HepG2 (cell line): ENCODE results near the gene GSG1. TPM values are rescaled to one million over a fixed set of nuclear protein-coding genes. Genes with fewer than 3 reads are reported as not detected.

Source experiments
- ATAC-seq: fragments of 200-7000 bp; cut with Tn5 transposase; 3 replicates; pipeline ENCODE4 v1.9.1; 2020; ENCODE audit warnings: mild to moderate bottlenecking, moderate library complexity
- BruUV-seq: library from RNA; stranded (reverse); fragments of 400-500 nt; replicated peaks from 2 replicates; lab custom pipeline; 2021; lab: Mats Ljungman, UMichigan
- CTCF ChIA-PET: fragments of 300-600 bp; formaldehyde crosslinking; extraction: SDS; loops from one replicate; lab custom pipeline; 2021; ENCODE audit warnings: low total read pairs, inconsistent platforms, low intra/inter-chr PET ratio; lab: Yijun Ruan, JAX
- POLR2A ChIA-PET: fragments of 350-600 bp; sonication (Branson Sonifier 250); formaldehyde crosslinking; loops from one replicate; lab custom pipeline; 2020; ENCODE audit warnings: antibody characterized with exemption, inconsistent platforms; lab: Yijun Ruan, JAX
- DNase-seq: peaks from one replicate; pipeline ENCODE4 v3.0.0-alpha.2; 2015; ENCODE audit warnings: low spot score
- FAIRE-seq: peaks from 3 replicates; lab custom pipeline; 2011; peaks lifted over from hg19 to GRCh38; lab: Jason Lieb, UNC
- H2AFZ ChIP-seq: one replicate; pipeline ENCODE4 v1.6.1; 2011; ENCODE audit warnings: low read length, inconsistent platforms
- H3K27ac ChIP-seq: fragments of 300-600 bp; 3 replicates; pipeline ENCODE4 v1.8.0; 2011; ENCODE audit warnings: mixed run types, mild to moderate bottlenecking, mixed read lengths, low read length, inconsistent platforms; ENCODE audit not compliant: insufficient read depth; ENCODE audit errors: extremely low read length
- H3K27me3 ChIP-seq, 2 experiments: fragments of 200-600 bp in 1 of 2; 2 replicates in 1 of 2; 3 replicates in 1 of 2; pipeline versions ENCODE4 v1.6.0 to v1.8.0; 2011; ENCODE audit warnings: low read length in 2 of 2, mild to moderate bottlenecking in 2 of 2, moderate library complexity in 2 of 2, inconsistent platforms in 1 of 2; ENCODE audit not compliant: insufficient read depth in 2 of 2, control insufficient read depth in 1 of 2
- H3K36me3 ChIP-seq, 2 experiments: fragments of 200-600 bp in 1 of 2; replicated peaks in 1 of 2; 2 replicates in 1 of 2; 3 replicates in 1 of 2; pipeline versions ENCODE4 v1.5.1 to v1.8.0; 2011; ENCODE audit warnings: low read length in 2 of 2, inconsistent platforms in 1 of 2; ENCODE audit not compliant: insufficient read depth in 2 of 2, control insufficient read depth in 1 of 2
- H3K4me1 ChIP-seq: 2 replicates; pipeline ENCODE4 v1.5.1; 2012; ENCODE audit warnings: low read length, inconsistent platforms; ENCODE audit not compliant: insufficient read depth
- H3K4me2 ChIP-seq: 2 replicates; pipeline ENCODE4 v1.6.0; 2011; ENCODE audit warnings: low read depth, low read length, inconsistent platforms
- H3K4me3 ChIP-seq, 3 experiments: fragments of 200-600 bp in 1 of 3; sonication (generic), shearing (Covaris generic) in 1 of 3; replicated peaks in 1 of 3; 2 replicates each; pipeline ENCODE4 v1.5.1; 2011 to 2016; ENCODE audit warnings: low read length in 3 of 3, inconsistent platforms in 2 of 3, low read depth in 2 of 3, mild to moderate bottlenecking in 2 of 3, control low read depth in 1 of 3, mixed read lengths in 1 of 3; ENCODE audit not compliant: insufficient read depth in 1 of 3
- H3K79me2 ChIP-seq: one replicate; pipeline ENCODE4 v1.6.1; 2011; ENCODE audit warnings: low read length, inconsistent platforms; ENCODE audit not compliant: insufficient read depth
- H3K9ac ChIP-seq: 2 replicates; pipeline ENCODE4 v1.6.0; 2011; ENCODE audit warnings: mild to moderate bottlenecking, low read depth, low read length, inconsistent platforms; ENCODE audit not compliant: insufficient read depth
- H3K9me3 ChIP-seq: 2 replicates; pipeline ENCODE4 v1.5.1; 2012; ENCODE audit warnings: mild to moderate bottlenecking, low read length
- H4K20me1 ChIP-seq: 2 replicates; pipeline ENCODE4 v1.6.0; 2011; ENCODE audit warnings: inconsistent platforms, mild to moderate bottlenecking, low read length, moderate library complexity; ENCODE audit not compliant: insufficient read depth
- BRD4 ChIP-seq: sonication (generic); formaldehyde crosslinking; IDR thresholded peaks from 2 replicates; pipeline ENCODE4 v1.4.0; 2020; ENCODE audit warnings: missing genetic modification reagents
- FOXP1 ChIP-seq, 2 experiments: fragments of 450-650 bp in 1 of 2; IDR thresholded peaks; 2 replicates each; pipeline ENCODE4 v1.6.1; 2017 to 2018; ENCODE audit warnings: antibody characterized with exemption in 1 of 2
- HOXA5 ChIP-seq: sonication (generic); formaldehyde crosslinking; IDR thresholded peaks from 2 replicates; pipeline ENCODE4 v1.4.0; 2020; ENCODE audit warnings: missing genetic modification reagents
- KAT8 ChIP-seq: IDR thresholded peaks from 2 replicates; pipeline ENCODE4 v1.6.1; 2016; ENCODE audit warnings: missing genetic modification reagents, missing compliant biosample characterization
- RBAK ChIP-seq: sonication (generic); formaldehyde crosslinking; IDR thresholded peaks from 2 replicates; pipeline ENCODE4 v1.5.1; 2020; ENCODE audit warnings: mild to moderate bottlenecking, missing genetic modification reagents
- RELA ChIP-seq: sonication (generic); formaldehyde crosslinking; IDR thresholded peaks from 2 replicates; pipeline ENCODE4 v1.4.0; 2020; ENCODE audit warnings: missing genetic modification reagents
- SIN3A ChIP-seq: IDR thresholded peaks from 2 replicates; pipeline ENCODE4 v1.6.1; 2011; ENCODE audit warnings: low read depth, mild to moderate bottlenecking, control low read depth, low read length, borderline replicate concordance
- ZBTB1 ChIP-seq: sonication (generic); formaldehyde crosslinking; IDR thresholded peaks from 2 replicates; pipeline ENCODE4 v1.4.0; 2020; ENCODE audit warnings: missing genetic modification reagents, borderline replicate concordance
- ZFX ChIP-seq: sonication (generic); formaldehyde crosslinking; IDR thresholded peaks from 2 replicates; pipeline ENCODE4 v1.4.0; 2020; ENCODE audit warnings: mild to moderate bottlenecking, low read depth, missing genetic modification reagents, moderate library complexity
- ZNF354B ChIP-seq: sonication (generic); formaldehyde crosslinking; IDR thresholded peaks from 2 replicates; pipeline ENCODE4 v1.8.0; 2022; ENCODE audit warnings: mild to moderate bottlenecking, missing genetic modification reagents
- ZNF737 ChIP-seq: sonication (generic); formaldehyde crosslinking; IDR thresholded peaks from 2 replicates; pipeline ENCODE4 v1.5.0; 2020; ENCODE audit warnings: missing genetic modification reagents, mild to moderate bottlenecking, borderline replicate concordance
- ZNF761 ChIP-seq: sonication (generic); formaldehyde crosslinking; conservative IDR thresholded peaks from 2 replicates; pipeline ENCODE4 v1.4.0; 2020; ENCODE audit warnings: mild to moderate bottlenecking, missing genetic modification reagents
- WGBS: methylation state at CpG from one replicate; pipeline ENCODE4 v1.1.6; 2017; ENCODE audit warnings: low lambda C conversion rate; 5-methylcytosine and 5-hydroxymethylcytosine counted together
- in situ Hi-C: cut with HindIII; loops from 2 replicates; pipeline ENCODE4 v1.10.0; 2017; ENCODE audit warnings: low pct_unique_long_range_greater_than_20kb; ENCODE audit not compliant: extremely low pct_ligation_motif_present
- intact Hi-C: fragments of 100-400 bp; cut with micrococcal nuclease; formaldehyde crosslinking; loops from one replicate; pipeline ENCODE4 v1.10.0; 2022; ENCODE audit not compliant: unreplicated experiment
- polyA plus RNA-seq, 8 experiments: library from polyadenylated mRNA; depleted of rRNA in 3 of 8; stranded (reverse) in 7 of 8; unstranded in 1 of 8; fragments of >200 nt; fragmentation: Illumina TruSeq in 4 of 8; extraction: Trizol in 4 of 8; gene quantifications; 2 replicates each; pipeline versions ENCODE4 v1.2.1 to v1.2.3, GENCODE V29; 2011 to 2016; ENCODE audit warnings: low read depth in 4 of 8, missing spikeins in 1 of 8, mixed read lengths in 1 of 8; ENCODE audit not compliant: insufficient read depth in 1 of 8
- total RNA-seq, 5 experiments: library from RNA; depleted of rRNA; stranded (reverse); fragments of >200 nt; fragmentation: Illumina TruSeq; extraction: Trizol; gene quantifications; 2 replicates each; pipeline ENCODE4 v1.2.3, GENCODE V29; 2016; ENCODE audit warnings: low read depth in 1 of 5
- TF ChIP-seq, protein P1 (sequence below): IDR thresholded peaks from 2 replicates; pipeline ENCODE4 v1.6.1; 2016; ENCODE audit warnings: mild to moderate bottlenecking, missing biosample characterization, missing genetic modification reagents
- TF ChIP-seq, protein P2 (sequence below): sonication (generic); formaldehyde crosslinking; IDR thresholded peaks from 2 replicates; pipeline ENCODE4 v1.4.0; 2020; ENCODE audit warnings: missing genetic modification reagents; ENCODE audit errors: not compliant biosample characterization
- TF ChIP-seq, protein P3 (sequence below): sonication (generic); formaldehyde crosslinking; conservative IDR thresholded peaks from 2 replicates; pipeline ENCODE4 v1.8.0; 2022; ENCODE audit warnings: low read depth, missing genetic modification reagents

Gene GSG1
- total and polyA plus RNA-seq, 2 of the 13 experiments (the other 11 are each of a cell fraction or from before 2014, with no cell fraction given) = not detected

DNA sequence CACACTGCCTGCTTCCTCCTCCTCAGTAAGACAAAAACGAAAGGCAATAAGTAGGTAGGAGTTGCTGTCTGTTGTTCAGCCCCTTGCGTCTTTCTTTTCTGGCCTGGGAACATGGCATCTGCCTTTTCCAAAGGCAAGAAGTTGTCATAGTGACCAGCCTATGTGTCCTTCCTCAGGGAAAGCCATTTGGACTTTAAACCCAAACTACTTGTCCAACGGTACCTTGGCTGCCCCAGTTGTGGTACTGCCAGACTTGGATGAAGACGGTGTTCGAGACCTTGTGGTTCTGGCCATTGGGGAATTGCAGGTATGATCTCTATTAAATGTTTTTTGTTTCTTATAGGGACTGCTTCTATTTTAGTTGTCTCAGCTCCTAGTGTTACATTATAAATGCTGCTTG lies 40.8 kb downstream of the GSG1 start:
- no TSS peak for BruUV-seq
- Histone ChIP-seq H3K36me3 (peaks cover 3 to 19% of the 10 kb centered on the region in 2 experiments; a peak in 3 of 5 replicates), H2AFZ (no peak overlapping the region), H3K27me3 (no peaks in the 10 kb centered on the region), H3K4me1 (no peaks in the 10 kb centered on the region), H3K4me2 (no peak overlapping the region), H3K27ac (no peak overlapping the region), H3K9me3 (no peaks in the 10 kb centered on the region), H3K4me3 (no peak overlapping the region), H3K9ac (no peak overlapping the region), H4K20me1 (no peaks in the 10 kb centered on the region), H3K79me2 (no peaks in the 10 kb centered on the region)
- 88% methylated on average over 5 of the region's 5 CpGs for WGBS
- FAIRE-seq (no peak), DNase-seq (no peak), ATAC-seq (no peak)
- in situ Hi-C loops (no loop called here), intact Hi-C loops (no loop called here)
- CTCF ChIA-PET = no interaction called here
- POLR2A ChIA-PET = no interaction called here
- TF ChIP-seq, protein P1, sequence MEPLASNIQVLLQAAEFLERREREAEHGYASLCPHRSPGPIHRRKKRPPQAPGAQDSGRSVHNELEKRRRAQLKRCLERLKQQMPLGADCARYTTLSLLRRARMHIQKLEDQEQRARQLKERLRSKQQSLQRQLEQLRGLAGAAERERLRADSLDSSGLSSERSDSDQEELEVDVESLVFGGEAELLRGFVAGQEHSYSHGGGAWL = no peak
- no peak for TF ChIP-seq RBAK (CRISPR knock-in tag)

DNA sequence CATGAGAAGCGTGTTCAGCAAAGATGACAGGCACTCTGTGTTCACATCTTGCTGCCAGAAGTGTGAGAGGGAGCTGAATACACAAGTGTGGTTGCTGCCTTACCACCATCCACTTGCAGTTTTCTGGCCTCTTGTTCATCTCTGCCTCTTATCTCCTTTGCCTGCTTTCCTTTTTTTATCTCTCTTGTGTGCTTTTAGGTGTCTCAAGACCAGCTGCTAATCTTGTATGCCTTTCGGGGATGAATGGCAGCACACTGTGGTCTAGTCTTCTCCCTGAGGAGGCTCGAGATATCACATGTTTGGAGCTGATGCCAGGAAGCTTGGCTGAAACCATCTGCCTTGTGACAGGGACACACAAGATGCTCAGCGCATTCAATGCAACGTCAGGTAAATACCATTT lies 42.1 kb downstream of the GSG1 start:
- H2AFZ ChIP-seq = no peak overlapping the region
- H3K4me1 ChIP-seq = no peaks in the 10 kb centered on the region
- no peaks in the 10 kb centered on the region for H4K20me1 ChIP-seq
- no peak overlapping the region for H3K4me3 ChIP-seq
- FAIRE-seq (no peak), DNase-seq (no peak), ATAC-seq (no peak)
- H3K79me2 ChIP-seq = no peaks in the 10 kb centered on the region
- BruUV-seq = no TSS peak
- in situ Hi-C loops = no loop called here
- peaks cover 3 to 10% of the 10 kb centered on the region in 2 experiments; a peak in 2 of 5 replicates for H3K36me3 ChIP-seq
- H3K9ac ChIP-seq = no peak overlapping the region
- no peaks in the 10 kb centered on the region for H3K27me3 ChIP-seq
- POLR2A ChIA-PET = no interaction called here
- CTCF ChIA-PET = no interaction called here
- WGBS = 93% methylated on average over 5 of the region's 5 CpGs
- no peak overlapping the region for H3K27ac ChIP-seq
- intact Hi-C loops = no loop called here
- no peak overlapping the region for H3K4me2 ChIP-seq
- H3K9me3 ChIP-seq = no peaks in the 10 kb centered on the region
- TF ChIP-seq HOXA5 (CRISPR knock-in tag) = no peak
- no peak for TF ChIP-seq FOXP1 (IDR thresholded peaks at IDR 0.05)
- no peak for TF ChIP-seq FOXP1 (CRISPR knock-in tag; IDR thresholded peaks at IDR 0.05)
- TF ChIP-seq, protein P2, sequence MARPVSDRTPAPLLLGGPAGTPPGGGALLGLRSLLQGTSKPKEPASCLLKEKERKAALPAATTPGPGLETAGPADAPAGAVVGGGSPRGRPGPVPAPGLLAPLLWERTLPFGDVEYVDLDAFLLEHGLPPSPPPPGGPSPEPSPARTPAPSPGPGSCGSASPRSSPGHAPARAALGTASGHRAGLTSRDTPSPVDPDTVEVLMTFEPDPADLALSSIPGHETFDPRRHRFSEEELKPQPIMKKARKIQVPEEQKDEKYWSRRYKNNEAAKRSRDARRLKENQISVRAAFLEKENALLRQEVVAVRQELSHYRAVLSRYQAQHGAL = no peak
- no peak for TF ChIP-seq ZFX (CRISPR knock-in tag)
- no peak for TF ChIP-seq RELA (CRISPR knock-in tag)
- TF ChIP-seq KAT8 (CRISPR knock-in tag) = no peak
- no peak for TF ChIP-seq ZNF761 (CRISPR knock-in tag)
- no peak for TF ChIP-seq ZNF737
- no peak for TF ChIP-seq SIN3A
- TF ChIP-seq, protein P3, sequence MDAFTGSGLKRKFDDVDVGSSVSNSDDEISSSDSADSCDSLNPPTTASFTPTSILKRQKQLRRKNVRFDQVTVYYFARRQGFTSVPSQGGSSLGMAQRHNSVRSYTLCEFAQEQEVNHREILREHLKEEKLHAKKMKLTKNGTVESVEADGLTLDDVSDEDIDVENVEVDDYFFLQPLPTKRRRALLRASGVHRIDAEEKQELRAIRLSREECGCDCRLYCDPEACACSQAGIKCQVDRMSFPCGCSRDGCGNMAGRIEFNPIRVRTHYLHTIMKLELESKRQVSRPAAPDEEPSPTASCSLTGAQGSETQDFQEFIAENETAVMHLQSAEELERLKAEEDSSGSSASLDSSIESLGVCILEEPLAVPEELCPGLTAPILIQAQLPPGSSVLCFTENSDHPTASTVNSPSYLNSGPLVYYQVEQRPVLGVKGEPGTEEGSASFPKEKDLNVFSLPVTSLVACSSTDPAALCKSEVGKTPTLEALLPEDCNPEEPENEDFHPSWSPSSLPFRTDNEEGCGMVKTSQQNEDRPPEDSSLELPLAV (CRISPR knock-in tag) = no peak
- no peak for TF ChIP-seq ZNF354B (CRISPR knock-in tag)
- no peak for TF ChIP-seq BRD4
- TF ChIP-seq ZBTB1 (CRISPR knock-in tag) = no peak
